H1 (cell line): ENCODE results near the gene MACIR. TPM values are rescaled to one million over a fixed set of nuclear protein-coding genes. Genes with fewer than 3 reads are reported as not detected.

Experiments
- CTCF ChIA-PET: fragments of 300-600 bp; sonication (Branson Sonifier 250); formaldehyde crosslinking; loops from one replicate; lab custom pipeline; 2021; ENCODE audit not compliant: partially characterized antibody; lab: Charles Lee
- POLR2A ChIA-PET: fragments of 300-600 bp; sonication (Branson Sonifier 250); formaldehyde crosslinking; loops from one replicate; lab custom pipeline; 2021; ENCODE audit warnings: inconsistent platforms; ENCODE audit not compliant: partially characterized antibody; lab: Charles Lee
- DNase-seq, 2 experiments: peaks; one replicate each; pipeline versions ENCODE4 v3.0.0 to v3.0.0-alpha.2; 2010 to 2022; ENCODE audit warnings: low spot score in 2 of 2, low read depth in 1 of 2, mixed read lengths in 1 of 2
- FAIRE-seq: peaks from 2 replicates; lab custom pipeline; 2011; peaks lifted over from hg19 to GRCh38; lab: Jason Lieb, UNC
- H2AFZ ChIP-seq: 2 replicates; pipeline ENCODE4 v1.8.1; 2012; ENCODE audit warnings: low read length, inconsistent platforms
- H2AK5ac ChIP-seq: 2 replicates; pipeline ENCODE4 v1.6.1; 2013; ENCODE audit warnings: low read depth, low read length
- H2BK120ac ChIP-seq: replicated peaks from 2 replicates; pipeline ENCODE3; 2013; ENCODE audit warnings: low read depth, low read length, inconsistent platforms
- H2BK12ac ChIP-seq: 2 replicates; pipeline ENCODE4 v1.6.1; 2013; ENCODE audit warnings: low read depth, low read length
- H2BK15ac ChIP-seq: 2 replicates; pipeline ENCODE4 v1.6.1; 2013; ENCODE audit warnings: low read length
- H2BK20ac ChIP-seq: 2 replicates; pipeline ENCODE4 v1.6.1; 2013; ENCODE audit warnings: low read length
- H2BK5ac ChIP-seq: 2 replicates; pipeline ENCODE4 v1.6.1; 2013; ENCODE audit warnings: low read depth, low read length
- H3K14ac ChIP-seq: 2 replicates; pipeline ENCODE4 v1.6.1; 2013; ENCODE audit warnings: inconsistent platforms; ENCODE audit not compliant: insufficient read length
- H3K18ac ChIP-seq: 2 replicates; pipeline ENCODE4 v1.6.1; 2013; ENCODE audit warnings: low read length; ENCODE audit errors: extremely low read depth
- H3K23ac ChIP-seq: 2 replicates; pipeline ENCODE4 v1.6.1; 2013; ENCODE audit warnings: inconsistent platforms; ENCODE audit not compliant: insufficient read length
- H3K23me2 ChIP-seq: 2 replicates; pipeline ENCODE4 v1.6.1; 2013; ENCODE audit warnings: low read depth, low read length
- H3K27ac ChIP-seq: 2 replicates; pipeline ENCODE4 v1.6.1; 2011; ENCODE audit warnings: low read depth, low read length, inconsistent platforms
- H3K27me3 ChIP-seq, 4 experiments: replicated peaks in 1 of 4; 1 replicate in 1 of 4; 2 replicates in 3 of 4; pipeline versions ENCODE4 v1.6.1 to v1.8.1; 2011 to 2013; ENCODE audit warnings: low read length in 3 of 4, mild to moderate bottlenecking in 3 of 4, inconsistent platforms in 2 of 4, mixed read lengths in 2 of 4, moderate library complexity in 1 of 4; ENCODE audit not compliant: control insufficient read depth in 3 of 4, insufficient read depth in 3 of 4; ENCODE audit errors: extremely low read depth in 1 of 4
- H3K36me3 ChIP-seq, 4 experiments: 2 replicates each; pipeline versions ENCODE4 v1.6.1 to v1.8.1; 2011 to 2013; ENCODE audit warnings: mild to moderate bottlenecking in 4 of 4, low read length in 3 of 4, moderate library complexity in 2 of 4, control low read depth in 1 of 4, inconsistent platforms in 1 of 4; ENCODE audit not compliant: insufficient read depth in 4 of 4, control insufficient read depth in 2 of 4
- H3K4ac ChIP-seq: replicated peaks from 2 replicates; pipeline ENCODE3; 2013; ENCODE audit warnings: low read length, low read depth, mixed read lengths, inconsistent platforms; ENCODE audit not compliant: insufficient read length
- H3K4me1 ChIP-seq, 4 experiments: replicated peaks in 1 of 4; 1 replicate in 1 of 4; 2 replicates in 3 of 4; pipeline versions ENCODE4 v1.6.1 to v1.8.1; 2011 to 2013; ENCODE audit warnings: low read length in 3 of 4, inconsistent platforms in 2 of 4, mixed read lengths in 1 of 4; ENCODE audit not compliant: insufficient read depth in 4 of 4, control insufficient read depth in 3 of 4
- H3K4me2 ChIP-seq, 2 experiments: 2 replicates each; pipeline versions ENCODE4 v1.6.1 to v1.8.1; 2011 to 2013; ENCODE audit warnings: low read depth in 2 of 2, low read length in 2 of 2, control low read depth in 1 of 2, inconsistent platforms in 1 of 2, mild to moderate bottlenecking in 1 of 2; ENCODE audit not compliant: insufficient read depth in 1 of 2
- H3K4me3 ChIP-seq, 4 experiments: fragments of 200-600, 300-600 bp in 1 of 4; sonication (generic), shearing (Covaris generic), sonication (Bioruptor Twin) in 1 of 4; 2 replicates each; pipeline versions ENCODE4 v1.5.1 to v1.8.1; 2011 to 2016; ENCODE audit warnings: low read length in 4 of 4, low read depth in 3 of 4, control low read depth in 2 of 4, inconsistent platforms in 2 of 4, mild to moderate bottlenecking in 2 of 4, mixed read lengths in 1 of 4, moderate library complexity in 1 of 4; ENCODE audit not compliant: insufficient read depth in 2 of 4; ENCODE audit errors: extremely low read depth in 1 of 4
- H3K56ac ChIP-seq: replicated peaks from 2 replicates; pipeline ENCODE3; 2013; ENCODE audit warnings: low read depth, mild to moderate bottlenecking, mixed read lengths, low read length, inconsistent platforms; ENCODE audit not compliant: insufficient read length
- H3K79me1 ChIP-seq: 2 replicates; pipeline ENCODE4 v1.6.1; 2013; ENCODE audit warnings: low read depth, low read length, control low read depth
- H3K79me2 ChIP-seq, 2 experiments: 2 replicates each; pipeline versions ENCODE4 v1.6.1 to v1.8.1; 2012 to 2013; ENCODE audit warnings: low read length in 2 of 2, mild to moderate bottlenecking in 2 of 2, inconsistent platforms in 1 of 2; ENCODE audit not compliant: insufficient read depth in 2 of 2, control insufficient read depth in 1 of 2
- H3K9ac ChIP-seq, 4 experiments: replicated peaks in 1 of 4; 1 replicate in 1 of 4; 2 replicates in 3 of 4; pipeline versions ENCODE4 v1.6.1 to v1.8.1; 2011 to 2013; ENCODE audit warnings: low read depth in 3 of 4, low read length in 3 of 4, control low read depth in 2 of 4, mild to moderate bottlenecking in 2 of 4, moderate library complexity in 2 of 4, inconsistent platforms in 1 of 4; ENCODE audit errors: extremely low read depth in 1 of 4
- H3K9me3 ChIP-seq, 2 experiments: 2 replicates each; pipeline versions ENCODE4 v1.6.1 to v1.8.1; 2012 to 2013; ENCODE audit warnings: mild to moderate bottlenecking in 2 of 2, moderate library complexity in 2 of 2, control low read depth in 1 of 2, inconsistent platforms in 1 of 2, low read depth in 1 of 2, low read length in 1 of 2, mixed read lengths in 1 of 2; ENCODE audit not compliant: insufficient read depth in 2 of 2
- H4K20me1 ChIP-seq, 2 experiments: replicated peaks in 1 of 2; 2 replicates each; pipeline versions ENCODE3 to v1.8.1; 2011 to 2013; ENCODE audit warnings: inconsistent platforms in 2 of 2, low read length in 2 of 2, mild to moderate bottlenecking in 1 of 2; ENCODE audit not compliant: insufficient read depth in 2 of 2, control insufficient read depth in 1 of 2
- H4K5ac ChIP-seq: 2 replicates; pipeline ENCODE4 v1.6.1; 2013; ENCODE audit warnings: low read length, low read depth, mixed read lengths, inconsistent platforms; ENCODE audit not compliant: insufficient read length
- H4K8ac ChIP-seq: 2 replicates; pipeline ENCODE4 v1.8.0; 2013; ENCODE audit warnings: mild to moderate bottlenecking, moderate library complexity, low read length, inconsistent platforms; ENCODE audit not compliant: insufficient read depth; ENCODE audit errors: extremely low read depth
- H4K91ac ChIP-seq: replicated peaks from 2 replicates; pipeline ENCODE3; 2013; ENCODE audit warnings: low read length, mixed read lengths, inconsistent platforms; ENCODE audit not compliant: insufficient read length
- BCL11A ChIP-seq, 2 experiments: IDR thresholded peaks; one replicate each; pipeline ENCODE4 v1.6.1; 2011; ENCODE audit warnings: low read depth in 2 of 2, low read length in 2 of 2, mild to moderate bottlenecking in 2 of 2
- GTF2F1 ChIP-seq: IDR thresholded peaks from 2 replicates; pipeline ENCODE4 v1.6.1; 2012; ENCODE audit warnings: low read depth, low read length, improper control_type of control experiment, borderline replicate concordance
- KDM1A ChIP-seq: fragments of 200-600, 300-600 bp; sonication (generic); IDR thresholded peaks from 2 replicates; pipeline ENCODE4 v1.7.1; 2016; ENCODE audit warnings: mild to moderate bottlenecking, low read length, borderline replicate concordance
- RAD21 ChIP-seq, 2 experiments: IDR thresholded peaks in 1 of 2; conservative IDR thresholded peaks in 1 of 2; 2 replicates each; pipeline ENCODE4 v1.6.1; 2011; ENCODE audit warnings: low read depth in 2 of 2, low read length in 2 of 2, improper control_type of control experiment in 1 of 2, inconsistent platforms in 1 of 2, mild to moderate bottlenecking in 1 of 2, moderate library complexity in 1 of 2
- WGBS, 2 experiments: shearing (Covaris generic) in 1 of 2; methylation state at CpG; one replicate each; pipeline versions ENCODE4 v1.1.6 to v1.1.7; 2013 to 2015; ENCODE audit warnings: low lambda C conversion rate in 2 of 2, mixed read lengths in 2 of 2, inconsistent platforms in 1 of 2, low coverage in 1 of 2, missing lambda C conversion rate in 1 of 2; ENCODE audit not compliant: insufficient replicate concordance in 2 of 2, insufficient coverage in 1 of 2, insufficient read length in 1 of 2; ENCODE audit errors: extremely low coverage in 1 of 2, missing lambda C conversion rate in 1 of 2; 5-methylcytosine and 5-hydroxymethylcytosine counted together
- polyA plus RNA-seq, 7 experiments: library from polyadenylated mRNA; depleted of rRNA in 3 of 7; stranded (reverse) in 5 of 7; unstranded in 2 of 7; fragments of >200 nt in 5 of 7; fragments of 200-250 nt in 2 of 7; gene quantifications; 1 replicate in 5 of 7; 2 replicates in 1 of 7; 4 replicates in 1 of 7; pipeline versions ENCODE4 v1.2.1 to v1.2.3, GENCODE V29; 2011 to 2013; ENCODE audit warnings: missing spikeins in 2 of 7, mixed read lengths in 2 of 7
- total RNA-seq: library from RNA; stranded (reverse); fragmentation: NEBNext Ultra II Directional; extraction: Animal tissue kit (Norgen Biotek cat#: 25700); gene quantifications from 2 replicates; pipeline ENCODE4 v1.2.1, GENCODE V29; 2021
- TF ChIP-seq, protein P1 (sequence below), 3 experiments: IDR thresholded peaks; 1 replicate in 2 of 3; 2 replicates in 1 of 3; pipeline versions ENCODE4 v1.5.1 to v1.6.1; 2011; ENCODE audit warnings: low read length in 3 of 3, mild to moderate bottlenecking in 3 of 3, inconsistent platforms in 2 of 3, low read depth in 1 of 3, moderate library complexity in 1 of 3; ENCODE audit not compliant: insufficient read depth in 1 of 3; ENCODE audit errors: control extremely low read depth in 1 of 3

The MACIR gene
- total and polyA plus RNA-seq, 2 of the 8 experiments (the other 6 are each of a cell fraction or from before 2014, with no cell fraction given), result 8.0 to 19.2 TPM

DNA sequence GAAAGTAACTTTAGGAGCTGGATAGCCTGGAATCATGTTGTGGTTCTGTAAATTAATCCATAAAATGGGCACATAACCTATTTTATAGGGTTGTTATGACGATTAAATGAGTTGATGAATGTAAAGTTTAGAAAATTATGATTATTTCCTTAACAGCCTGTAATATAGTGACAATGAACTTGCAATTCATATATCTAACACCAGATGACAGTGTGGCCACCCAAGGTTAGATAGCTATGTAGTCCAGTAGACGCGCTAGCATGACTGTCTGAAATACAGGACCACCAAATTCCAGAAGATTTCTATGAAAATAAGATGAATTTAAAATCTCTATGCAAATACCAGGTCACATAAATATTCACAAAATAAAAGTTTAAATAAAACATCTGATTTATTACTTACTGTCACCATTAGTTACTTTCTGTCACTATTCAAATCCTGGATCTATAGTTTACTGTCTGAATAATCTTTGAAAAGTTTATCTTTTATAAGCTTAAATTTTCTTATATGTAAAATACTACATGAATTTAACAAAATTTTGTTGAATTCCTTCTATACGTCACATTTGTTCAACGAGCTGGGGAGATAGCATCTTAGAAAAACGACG is 26.1 kb upstream of the MACIR start:
- WGBS, 2 experiments, result 87% methylated on average over 7 of the region's 7 CpGs; no CpG with 5 or more reads in 1 of the 2 experiments
- Histone ChIP-seq H2AK5ac (no peak overlapping the region), H3K79me2 (no peaks in the 10 kb centered on the region), H2AFZ (no peak overlapping the region), H3K23ac (no peak overlapping the region), H2BK15ac (no peak overlapping the region), H3K36me3 (no peaks in the 10 kb centered on the region), H3K4me2 (no peak overlapping the region), H4K8ac (no peak overlapping the region), H3K4ac (no peak overlapping the region), H4K20me1 (no peaks in the 10 kb centered on the region), H2BK120ac (no peak overlapping the region), H3K23me2 (no peaks in the 10 kb centered on the region), H3K4me3 (no peak overlapping the region), H3K9ac (no peak overlapping the region), H4K91ac (no peak overlapping the region), H3K27me3 (no peaks in the 10 kb centered on the region), H3K18ac (no peak overlapping the region), H4K5ac (no peak overlapping the region), H2BK12ac (no peak overlapping the region), H3K4me1 (no peaks in the 10 kb centered on the region), H3K27ac (no peak overlapping the region), H3K56ac (no peak overlapping the region), H2BK20ac (no peak overlapping the region), H3K9me3 (no peaks in the 10 kb centered on the region), H3K79me1 (no peaks in the 10 kb centered on the region), H2BK5ac (no peak overlapping the region), H3K14ac (no peak overlapping the region)
- FAIRE-seq, result no peak
- ChIA-PET POLR2A (no interaction called here), CTCF (interaction anchor here (0.6 to 4.7 kb wide), 28 partner anchors 7 to 423 kb away, joined by 3 to 37 read pairs (median 4); partner anchors contain the start of gene GIN1)
- TF ChIP-seq BCL11A (IDR thresholded peaks at IDR 0.05; ENCODE audit: low read depth in 2 of 2, low read length in 2 of 2) (no peak), GTF2F1 (no peak), KDM1A (no peak), RAD21 (IDR thresholded peaks at IDR 0.05 in 1 of 2, conservative IDR thresholded peaks at IDR 0.05 in 1 of 2; ENCODE audit: low read depth in 2 of 2, low read length in 2 of 2) (peak; percentile 64 to 68)
- TF ChIP-seq, protein P1, sequence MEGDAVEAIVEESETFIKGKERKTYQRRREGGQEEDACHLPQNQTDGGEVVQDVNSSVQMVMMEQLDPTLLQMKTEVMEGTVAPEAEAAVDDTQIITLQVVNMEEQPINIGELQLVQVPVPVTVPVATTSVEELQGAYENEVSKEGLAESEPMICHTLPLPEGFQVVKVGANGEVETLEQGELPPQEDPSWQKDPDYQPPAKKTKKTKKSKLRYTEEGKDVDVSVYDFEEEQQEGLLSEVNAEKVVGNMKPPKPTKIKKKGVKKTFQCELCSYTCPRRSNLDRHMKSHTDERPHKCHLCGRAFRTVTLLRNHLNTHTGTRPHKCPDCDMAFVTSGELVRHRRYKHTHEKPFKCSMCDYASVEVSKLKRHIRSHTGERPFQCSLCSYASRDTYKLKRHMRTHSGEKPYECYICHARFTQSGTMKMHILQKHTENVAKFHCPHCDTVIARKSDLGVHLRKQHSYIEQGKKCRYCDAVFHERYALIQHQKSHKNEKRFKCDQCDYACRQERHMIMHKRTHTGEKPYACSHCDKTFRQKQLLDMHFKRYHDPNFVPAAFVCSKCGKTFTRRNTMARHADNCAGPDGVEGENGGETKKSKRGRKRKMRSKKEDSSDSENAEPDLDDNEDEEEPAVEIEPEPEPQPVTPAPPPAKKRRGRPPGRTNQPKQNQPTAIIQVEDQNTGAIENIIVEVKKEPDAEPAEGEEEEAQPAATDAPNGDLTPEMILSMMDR (IDR thresholded peaks at IDR 0.05; ENCODE audit: control extremely low read depth in 1 of 3, insufficient read depth in 1 of 3, low read depth in 1 of 3, low read length in 3 of 3), result peak in 2 of 3 experiments; percentile 47 to 62; a peak in 2 of 4 replicates
- no peak for DNase-seq
